Stimulated activated naive CD4-positive, alpha-beta T cell (primary cell): Measurements from ENCODE around the gene USP30.

ENCODE experiments used
- DNase-seq, 6 experiments: peaks; one replicate each; lab custom pipeline; 2025; lab: John Stamatoyannopoulos, UW

USP30 gene

DNA sequence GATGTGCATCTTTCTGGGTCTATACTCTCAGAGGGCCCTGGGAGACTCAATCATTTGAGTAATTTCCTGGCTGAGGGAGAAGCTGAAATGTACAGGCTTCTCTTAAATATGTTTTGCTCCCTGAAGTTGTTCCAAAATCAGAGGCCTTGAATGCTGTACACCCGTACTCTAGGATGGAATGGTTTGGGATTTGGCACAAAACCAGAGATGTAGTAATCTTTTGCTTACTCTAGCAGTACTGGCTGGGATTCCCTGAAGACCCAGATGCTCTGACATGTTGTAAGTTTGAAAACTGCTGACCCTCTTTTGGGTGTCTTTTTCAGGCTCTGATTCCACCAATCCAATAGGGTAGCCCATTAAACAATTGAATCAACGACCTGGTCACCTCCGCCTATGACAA is 74.4 kb downstream of the USP30 start:
- DNase-seq: no peak

DNA sequence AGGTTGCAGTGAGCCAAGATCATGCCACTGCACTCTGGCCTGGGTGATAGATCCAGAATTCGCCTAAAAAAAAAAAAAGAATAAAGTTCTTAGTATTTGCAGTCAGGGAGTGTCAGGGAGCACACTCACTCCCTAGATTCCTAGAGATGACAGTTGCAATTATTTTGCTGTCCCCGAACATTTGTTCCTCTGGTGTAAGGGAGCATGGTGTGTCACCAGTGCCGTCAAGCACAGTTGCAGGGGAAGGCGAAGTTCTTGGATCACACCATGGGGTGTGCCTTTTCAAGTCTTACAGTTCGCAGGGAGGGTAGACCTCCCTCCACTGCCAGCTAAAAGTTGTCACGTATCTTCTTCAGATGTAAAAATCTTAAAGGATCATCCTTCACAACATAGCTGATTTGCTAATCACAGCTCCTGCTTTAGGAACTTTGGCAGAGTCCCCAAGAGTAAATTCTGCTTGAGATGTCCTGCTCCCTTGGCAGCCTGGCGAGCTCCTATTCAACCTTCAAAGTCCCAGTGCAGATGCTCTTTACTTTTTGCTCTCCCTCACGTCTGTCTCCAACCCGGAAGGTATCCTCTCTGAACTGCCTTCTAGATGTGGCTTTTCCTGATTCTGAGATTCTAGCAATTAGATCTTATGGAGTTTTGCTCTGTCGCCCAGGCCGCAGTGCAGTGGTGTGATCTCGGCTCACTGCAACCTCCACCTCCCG is 75.3 kb downstream of the USP30 start:
- no peak for DNase-seq

DNA sequence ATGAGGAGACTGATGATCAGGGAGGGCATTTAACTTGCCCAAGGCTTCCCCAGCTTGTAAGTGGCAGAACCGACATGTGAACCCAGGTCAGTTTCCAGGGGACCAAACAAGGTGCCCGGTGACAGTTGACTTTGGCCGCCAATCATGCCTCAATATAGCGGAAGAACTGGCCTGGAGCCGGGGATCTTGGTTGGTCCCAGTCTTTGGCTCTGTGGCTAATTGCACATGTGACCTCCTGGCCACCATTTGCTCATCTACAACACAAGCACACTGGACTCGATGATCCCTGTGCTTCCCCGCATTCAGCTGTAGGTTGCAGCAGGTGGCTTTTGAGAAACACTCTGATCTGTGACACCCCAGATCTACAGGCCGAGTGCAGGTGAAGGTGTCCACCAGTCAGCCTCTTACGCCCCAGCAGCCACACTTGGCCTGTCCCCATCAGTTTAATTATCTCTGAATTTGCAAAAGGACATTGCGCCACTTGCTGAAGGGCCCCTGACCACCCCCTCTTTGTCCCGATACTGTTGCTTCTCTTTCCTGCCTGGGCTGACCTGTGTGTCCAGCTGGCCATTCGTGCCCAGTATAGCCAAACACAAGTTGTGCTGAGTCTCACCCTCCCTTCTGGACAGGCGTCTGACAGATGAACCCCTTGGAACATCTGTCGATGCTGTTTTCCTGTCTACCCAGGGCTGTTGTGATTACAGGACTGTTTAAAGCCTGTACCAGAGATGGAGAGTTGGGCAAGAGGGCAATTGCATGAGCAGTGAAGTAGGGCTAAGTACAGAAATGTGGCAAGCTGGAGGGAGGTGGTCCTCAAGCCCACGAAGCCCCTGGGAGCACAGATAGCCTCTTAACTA is 78.1 kb downstream of the USP30 start:
- DNase-seq: no peak

DNA sequence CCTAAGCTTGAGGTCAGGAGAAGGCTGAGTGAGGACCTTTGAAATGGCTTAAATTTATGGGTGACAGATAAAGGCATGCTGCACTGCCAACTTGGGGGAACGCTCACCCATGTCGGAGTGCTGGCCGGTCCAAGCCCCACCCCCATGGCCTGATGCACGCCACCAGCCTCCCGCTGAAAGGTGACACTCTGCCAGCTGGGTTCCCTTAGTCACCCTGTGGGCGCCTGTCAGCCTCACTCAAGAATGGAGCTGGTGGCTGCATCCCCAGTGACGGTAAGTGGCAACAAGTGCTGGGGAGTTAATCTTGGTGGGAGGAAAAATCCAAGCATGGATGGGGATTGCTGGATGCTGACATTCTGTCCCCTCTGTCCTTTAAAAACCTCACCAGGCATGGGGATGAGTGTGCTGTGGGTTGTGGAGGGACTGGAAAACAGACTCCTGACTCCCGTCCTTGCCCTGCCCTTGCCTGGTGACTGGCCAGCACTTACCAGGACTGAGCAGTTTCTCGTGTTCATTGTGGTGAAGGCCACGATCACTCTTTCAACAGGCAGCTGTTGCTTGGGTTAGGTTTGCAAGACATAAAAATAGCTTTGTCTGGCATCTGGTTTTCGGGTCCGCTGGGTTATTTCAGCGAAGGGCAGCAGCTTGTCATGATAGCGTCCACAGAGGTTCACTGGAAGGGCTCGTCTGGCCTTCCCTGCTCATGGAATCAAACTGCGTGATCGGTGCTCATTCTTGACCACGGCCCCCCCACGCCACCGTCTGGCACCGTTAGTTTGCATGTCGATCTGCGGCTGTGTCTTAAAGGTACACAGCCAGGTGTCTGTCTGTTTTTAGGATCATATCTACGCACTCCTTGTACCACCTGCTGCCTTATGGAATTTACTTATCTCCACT is 79.0 kb downstream of the USP30 start:
- no peak for DNase-seq

DNA sequence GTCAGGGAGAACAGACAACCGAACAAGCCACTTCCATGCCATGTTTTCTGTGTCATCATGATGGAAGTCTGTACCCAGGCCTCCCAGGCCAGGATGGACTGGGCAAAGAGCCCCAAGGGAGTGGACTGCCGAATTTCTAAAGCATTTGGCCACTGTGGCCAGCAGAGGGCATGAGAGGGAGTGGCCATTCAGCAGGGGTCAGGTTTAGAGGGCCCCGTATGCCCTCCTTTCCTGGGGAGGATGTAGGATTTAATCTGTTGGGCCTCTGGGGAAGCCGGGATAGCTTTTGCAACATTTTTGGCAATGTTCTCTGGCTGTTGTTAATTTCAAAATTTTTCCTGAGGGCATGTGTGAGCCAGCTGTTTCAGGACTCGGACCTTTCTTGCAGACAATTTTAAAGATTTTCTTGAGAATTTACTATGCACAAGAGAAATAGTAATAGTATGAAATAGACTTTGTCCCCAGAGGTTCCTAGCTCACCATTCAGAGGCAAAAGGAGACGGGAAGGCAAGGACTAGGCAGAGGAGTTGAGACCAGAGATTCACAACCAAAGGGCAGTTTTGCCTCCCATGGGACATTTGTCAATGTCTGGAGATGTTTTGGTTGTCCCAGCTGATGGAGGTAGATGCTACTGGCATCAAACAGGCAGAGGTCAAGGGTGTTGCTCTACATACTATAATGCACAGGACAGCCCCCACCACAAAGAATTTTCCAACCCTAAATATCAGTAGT is 82.0 kb downstream of the USP30 start:
- DNase-seq: no peak

DNA sequence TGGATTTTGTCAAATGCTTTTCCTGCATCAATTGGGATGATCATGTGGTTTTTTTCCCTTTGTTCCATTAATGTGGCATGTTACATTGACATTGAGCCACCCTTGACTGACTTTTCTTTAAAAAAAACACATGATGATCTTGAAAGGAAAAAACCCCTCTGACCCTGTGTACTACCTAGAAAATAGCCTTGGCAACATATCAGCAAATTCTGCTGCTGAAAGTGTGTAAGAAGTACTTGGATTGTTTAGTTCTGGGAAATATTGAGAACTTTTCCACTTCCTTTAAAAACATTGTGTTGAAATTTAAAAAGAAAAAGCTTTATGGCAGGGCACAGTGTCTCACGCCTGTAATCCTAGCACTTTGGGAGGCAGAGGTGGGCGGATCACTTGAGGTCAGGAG is 84.7 kb downstream of the USP30 start:
- DNase-seq: no peak
